ENCODE results near the gene FARS2.

Gene FARS2

GRCh38 chr6:5453546-5453945, 192.2 kb downstream of the FARS2 start:
- H3K9me3 ChIP-seq (ENCODE audit: insufficient read depth, low read length, severe bottlenecking) = no peaks in the 10 kb centered on the region

GRCh38 chr6:5455142-5455541, 193.8 kb downstream of the FARS2 start:
- Histone ChIP-seq H3K4me2 (ENCODE audit: insufficient read depth, low read length) (no peak overlapping the region), H3K79me2 (ENCODE audit: insufficient read depth, low read length) (no peaks in the 10 kb centered on the region), H2AFZ (ENCODE audit: low read depth, low read length) (no peak overlapping the region), H3K27me3 (ENCODE audit: insufficient read depth, low read length, poor library complexity) (no peaks in the 10 kb centered on the region), H3K27ac (ENCODE audit: low read length) (no peak overlapping the region), H3K9ac (ENCODE audit: low read depth, low read length) (no peak overlapping the region), H3K4me3 (ENCODE audit: low read depth in 1 of 2, low read length in 2 of 2) (no peak overlapping the region), H3K4me1 (ENCODE audit: insufficient read depth, low read length) (0 out of 2 replicates have a peak, but pooled peaks cover under 1% of the 10 kb centered on the region), H3K9me3 (ENCODE audit: insufficient read depth, low read length, severe bottlenecking) (no peaks in the 10 kb centered on the region), H4K20me1 (ENCODE audit: insufficient read depth, low read length) (peaks cover 11% of the 10 kb centered on the region; the same call in 1 of the 2 replicates), H3K36me3 (ENCODE audit: insufficient read depth, low read length) (no peaks in the 10 kb centered on the region; the same call in 1 of the 2 replicates)
- DNase-seq (no peak), ATAC-seq (ENCODE audit: insufficient read depth, low read depth) (no peak)
- no peak for TF ChIP-seq EZH2 (IDR thresholded peaks at IDR 0.05; ENCODE audit: borderline replicate concordance, low read depth, low read length, severe bottlenecking)
- TF ChIP-seq, protein P1, sequence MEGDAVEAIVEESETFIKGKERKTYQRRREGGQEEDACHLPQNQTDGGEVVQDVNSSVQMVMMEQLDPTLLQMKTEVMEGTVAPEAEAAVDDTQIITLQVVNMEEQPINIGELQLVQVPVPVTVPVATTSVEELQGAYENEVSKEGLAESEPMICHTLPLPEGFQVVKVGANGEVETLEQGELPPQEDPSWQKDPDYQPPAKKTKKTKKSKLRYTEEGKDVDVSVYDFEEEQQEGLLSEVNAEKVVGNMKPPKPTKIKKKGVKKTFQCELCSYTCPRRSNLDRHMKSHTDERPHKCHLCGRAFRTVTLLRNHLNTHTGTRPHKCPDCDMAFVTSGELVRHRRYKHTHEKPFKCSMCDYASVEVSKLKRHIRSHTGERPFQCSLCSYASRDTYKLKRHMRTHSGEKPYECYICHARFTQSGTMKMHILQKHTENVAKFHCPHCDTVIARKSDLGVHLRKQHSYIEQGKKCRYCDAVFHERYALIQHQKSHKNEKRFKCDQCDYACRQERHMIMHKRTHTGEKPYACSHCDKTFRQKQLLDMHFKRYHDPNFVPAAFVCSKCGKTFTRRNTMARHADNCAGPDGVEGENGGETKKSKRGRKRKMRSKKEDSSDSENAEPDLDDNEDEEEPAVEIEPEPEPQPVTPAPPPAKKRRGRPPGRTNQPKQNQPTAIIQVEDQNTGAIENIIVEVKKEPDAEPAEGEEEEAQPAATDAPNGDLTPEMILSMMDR (IDR thresholded peaks at IDR 0.05; ENCODE audit: borderline replicate concordance, extremely low read depth, low read length, poor library complexity, severe bottlenecking) = no peak

More at GRCh38 chr6:5453546-5453945, 192.2 kb downstream of the FARS2 start:
- H3K27me3 ChIP-seq (ENCODE audit: insufficient read depth, low read length, poor library complexity) = no peaks in the 10 kb centered on the region
- H2AFZ ChIP-seq (ENCODE audit: low read depth, low read length) = no peak overlapping the region
- no peaks in the 10 kb centered on the region; the same call in 1 of the 2 replicates for H3K36me3 ChIP-seq (ENCODE audit: insufficient read depth, low read length)
- no peaks in the 10 kb centered on the region for H3K79me2 ChIP-seq (ENCODE audit: insufficient read depth, low read length)
- H3K27ac ChIP-seq (ENCODE audit: low read length) = no peak overlapping the region
- H3K4me2 ChIP-seq (ENCODE audit: insufficient read depth, low read length) = no peak overlapping the region
- H3K4me1 ChIP-seq (ENCODE audit: insufficient read depth, low read length) = no peaks in the 10 kb centered on the region
- ATAC-seq (ENCODE audit: insufficient read depth, low read depth) (no peak), DNase-seq (no peak)
- H4K20me1 ChIP-seq (ENCODE audit: insufficient read depth, low read length) = peaks cover 11% of the 10 kb centered on the region; the same call in 1 of the 2 replicates
- H3K9ac ChIP-seq (ENCODE audit: low read depth, low read length) = no peak overlapping the region
- H3K4me3 ChIP-seq (ENCODE audit: low read depth in 1 of 2, low read length in 2 of 2) = no peak overlapping the region
- TF ChIP-seq, protein P1 (IDR thresholded peaks at IDR 0.05; ENCODE audit: borderline replicate concordance, extremely low read depth, low read length, poor library complexity, severe bottlenecking) = no peak
- no peak for TF ChIP-seq EZH2 (IDR thresholded peaks at IDR 0.05; ENCODE audit: borderline replicate concordance, low read depth, low read length, severe bottlenecking)

- no peak overlapping the region for H3K4me2 ChIP-seq (ENCODE audit: insufficient read depth, low read length)
Measured at GRCh38 chr6:5457041-5457440, 195.7 kb downstream of the FARS2 start.

More at GRCh38 chr6:5457041-5457440, 195.7 kb downstream of the FARS2 start:
- Histone ChIP-seq H4K20me1 (ENCODE audit: insufficient read depth, low read length) (peaks cover 11% of the 10 kb centered on the region; the same call in 1 of the 2 replicates), H3K36me3 (ENCODE audit: insufficient read depth, low read length) (no peaks in the 10 kb centered on the region; the same call in 1 of the 2 replicates), H3K27me3 (ENCODE audit: insufficient read depth, low read length, poor library complexity) (no peaks in the 10 kb centered on the region), H3K9ac (ENCODE audit: low read depth, low read length) (no peak overlapping the region), H3K27ac (ENCODE audit: low read length) (no peak overlapping the region), H2AFZ (ENCODE audit: low read depth, low read length) (no peak overlapping the region), H3K4me3 (ENCODE audit: low read depth in 1 of 2, low read length in 2 of 2) (no peak overlapping the region), H3K79me2 (ENCODE audit: insufficient read depth, low read length) (no peaks in the 10 kb centered on the region), H3K4me1 (ENCODE audit: insufficient read depth, low read length) (0 out of 2 replicates have a peak, but pooled peaks cover 4% of the 10 kb centered on the region), H3K9me3 (ENCODE audit: insufficient read depth, low read length, severe bottlenecking) (no peaks in the 10 kb centered on the region)
- ATAC-seq (ENCODE audit: insufficient read depth, low read depth) = no peak
- TF ChIP-seq, protein P1 (IDR thresholded peaks at IDR 0.05; ENCODE audit: borderline replicate concordance, extremely low read depth, low read length, poor library complexity, severe bottlenecking) = no peak
- TF ChIP-seq EZH2 (IDR thresholded peaks at IDR 0.05; ENCODE audit: borderline replicate concordance, low read depth, low read length, severe bottlenecking) = no peak
- no peak for DNase-seq
